ENCODE results near the gene POM121. TPM values are rescaled to one million over a fixed set of nuclear protein-coding genes. Genes with fewer than 3 reads are reported as not detected.
"Not testable (repeated sequence)": the region's sequence is repeated elsewhere in the genome, so short reads cannot be mapped to it uniquely, and the experiment has no call there.

The POM121 gene
- total RNA-seq, 4 donors from 2014 or later: 7.8 to 11.5 (median 10.0) TPM

GRCh38 chr7:72975656-72976286 is 50.9 kb downstream of the POM121 start:
- H3K27ac ChIP-seq; intact Hi-C loops (cut with DNase I; ENCODE audit: low total_unique reads); H3K36me3 ChIP-seq; H3K9me3 ChIP-seq; H3K4me3 ChIP-seq; in situ Hi-C loops (cut with MboI; ENCODE audit: low sequenced_read_pairs in 4 of 4); DNase-seq; ATAC-seq; H3K4me1 ChIP-seq; H3K27me3 ChIP-seq: not testable (repeated sequence)

GRCh38 chr7:72976434-72976833 is 51.5 kb downstream of the POM121 start:
- intact Hi-C loops (cut with DNase I; ENCODE audit: low total_unique reads); DNase-seq: not testable (repeated sequence)

GRCh38 chr7:72980382-72980781 is 55.5 kb downstream of the POM121 start:
- ATAC-seq; H3K4me3 ChIP-seq; in situ Hi-C loops (cut with MboI; ENCODE audit: low sequenced_read_pairs in 4 of 4); H3K27ac ChIP-seq; H3K9me3 ChIP-seq; DNase-seq; H3K4me1 ChIP-seq; intact Hi-C loops (cut with DNase I; ENCODE audit: low total_unique reads); H3K27me3 ChIP-seq; H3K36me3 ChIP-seq: not testable (repeated sequence)

More at GRCh38 chr7:72976434-72976833, 51.5 kb downstream of the POM121 start:
- ATAC-seq; H3K4me1 ChIP-seq; H3K9me3 ChIP-seq; H3K4me3 ChIP-seq; H3K27me3 ChIP-seq; H3K36me3 ChIP-seq; in situ Hi-C loops (cut with MboI; ENCODE audit: low sequenced_read_pairs in 4 of 4); H3K27ac ChIP-seq: not testable (repeated sequence)

- H3K27ac ChIP-seq; DNase-seq; intact Hi-C loops (cut with DNase I; ENCODE audit: low total_unique reads); in situ Hi-C loops (cut with MboI; ENCODE audit: low sequenced_read_pairs in 4 of 4); H3K27me3 ChIP-seq; H3K36me3 ChIP-seq; H3K4me3 ChIP-seq; H3K4me1 ChIP-seq; H3K9me3 ChIP-seq; ATAC-seq: not testable (repeated sequence)
These were observed 57.2 kb downstream of the POM121 start for GRCh38 chr7:72982084-72982483.

- in situ Hi-C loops (cut with MboI; ENCODE audit: low sequenced_read_pairs in 4 of 4); H3K27me3 ChIP-seq; ATAC-seq; H3K9me3 ChIP-seq; H3K36me3 ChIP-seq; intact Hi-C loops (cut with DNase I; ENCODE audit: low total_unique reads); H3K27ac ChIP-seq; H3K4me3 ChIP-seq; DNase-seq; H3K4me1 ChIP-seq: not testable (repeated sequence)
These were observed 65.4 kb downstream of the POM121 start for GRCh38 chr7:72990146-72990913.

GRCh38 chr7:72995484-72995883 is 70.6 kb downstream of the POM121 start:
- H3K4me3 ChIP-seq; H3K36me3 ChIP-seq; in situ Hi-C loops (cut with MboI; ENCODE audit: low sequenced_read_pairs in 4 of 4); H3K27me3 ChIP-seq; DNase-seq; H3K4me1 ChIP-seq; H3K27ac ChIP-seq; intact Hi-C loops (cut with DNase I; ENCODE audit: low total_unique reads); ATAC-seq; H3K9me3 ChIP-seq: not testable (repeated sequence)

- in situ Hi-C loops (cut with MboI; ENCODE audit: low sequenced_read_pairs in 4 of 4); H3K4me1 ChIP-seq; ATAC-seq; H3K27ac ChIP-seq; H3K4me3 ChIP-seq; DNase-seq; H3K36me3 ChIP-seq; H3K27me3 ChIP-seq; H3K9me3 ChIP-seq; intact Hi-C loops (cut with DNase I; ENCODE audit: low total_unique reads): not testable (repeated sequence)
These were observed 72.6 kb downstream of the POM121 start for GRCh38 chr7:72997447-72997846.

GRCh38 chr7:72997887-72998468 is 73.1 kb downstream of the POM121 start:
- H3K27me3 ChIP-seq; H3K27ac ChIP-seq; intact Hi-C loops (cut with DNase I; ENCODE audit: low total_unique reads); H3K4me3 ChIP-seq; H3K9me3 ChIP-seq; ATAC-seq; H3K4me1 ChIP-seq; H3K36me3 ChIP-seq; DNase-seq; in situ Hi-C loops (cut with MboI; ENCODE audit: low sequenced_read_pairs in 4 of 4): not testable (repeated sequence)

Other genes with a start within 250 kb of the POM121 start
- 1 to 10 TPM; 2.5 to 6.0 (median 2.9) TPM for gene TYW1B, start 96.9 kb upstream of the POM121 start, total RNA-seq
- gene TRIM74, start 44.4 kb downstream of the POM121 start, total RNA-seq: not detected
- gene SPDYE8, start 104.7 kb downstream of the POM121 start, total RNA-seq: not detected
- gene SPDYE11, start 132.8 kb downstream of the POM121 start, total RNA-seq: not detected
- gene SPDYE9, start 160.9 kb downstream of the POM121 start, total RNA-seq: not detected